DMS153 treated with DMSO at 0.1 percent for 48 hours (cell line): Measurements from ENCODE around the gene COLEC11.
"Not testable (repeated sequence)": the region's sequence is repeated elsewhere in the genome, so short reads cannot be mapped to it uniquely, and the experiment has no call there.

ENCODE experiments used
- DNase-seq: peaks from one replicate; lab custom pipeline; 2025; ENCODE audit not compliant: unreplicated experiment; lab: John Stamatoyannopoulos, UW

The COLEC11 gene

DNA sequence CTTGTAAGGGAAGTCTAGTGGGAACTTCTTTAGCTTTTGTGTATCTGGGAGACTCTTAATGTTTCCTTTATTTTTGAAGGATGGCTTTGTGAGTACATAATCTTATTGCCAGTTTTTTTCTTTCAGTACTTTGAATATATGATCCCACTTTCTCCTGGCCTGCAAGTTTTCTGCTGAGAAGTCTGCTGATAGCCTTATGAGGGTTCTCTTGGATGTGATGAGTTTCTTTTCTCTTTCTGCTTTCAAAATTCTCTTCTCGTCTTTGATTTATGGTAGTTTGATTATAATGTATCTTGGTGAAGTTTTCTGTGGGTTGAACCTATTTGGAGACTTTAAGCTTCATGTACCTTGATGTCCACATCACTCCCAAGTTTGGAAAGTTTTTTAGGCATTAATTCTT is 28.1 kb downstream of the COLEC11 start:
- DNase-seq: no peak

DNA sequence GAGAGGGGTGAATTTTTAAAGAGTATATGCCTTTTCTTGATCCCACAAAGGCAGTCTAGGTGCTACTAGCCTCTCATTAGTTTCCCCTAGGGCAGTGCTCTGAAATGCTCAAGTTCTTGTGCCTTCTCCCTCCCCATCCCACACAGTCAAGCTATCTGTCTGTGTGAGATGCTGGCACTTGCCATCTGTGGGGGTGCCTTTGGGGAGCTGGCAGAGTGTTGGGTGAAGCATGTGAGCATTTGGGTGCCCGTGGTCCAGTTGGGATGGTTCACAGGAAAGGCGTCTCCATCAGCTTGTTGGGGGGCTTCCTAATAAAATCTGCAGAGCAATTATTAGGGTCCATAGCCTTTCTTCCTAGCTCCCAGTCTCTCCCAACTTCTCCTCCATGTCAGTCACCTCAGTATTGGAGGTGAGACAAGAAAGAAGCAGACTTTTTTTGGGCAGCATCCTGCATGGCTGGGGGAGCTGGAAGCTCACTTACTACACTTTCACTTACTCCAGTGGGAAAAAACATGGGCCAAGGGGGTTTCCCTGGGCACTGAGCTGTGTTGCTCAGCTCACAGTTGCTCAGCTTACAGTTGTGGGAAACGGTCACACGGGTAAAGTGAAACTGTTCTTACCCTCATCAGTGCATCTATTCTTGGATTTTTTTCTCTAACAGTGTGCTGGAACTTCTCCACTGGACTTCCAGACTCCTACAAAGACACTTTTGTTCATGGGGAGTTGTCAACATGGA is 29.3 kb downstream of the COLEC11 start:
- DNase-seq: no peak

DNA sequence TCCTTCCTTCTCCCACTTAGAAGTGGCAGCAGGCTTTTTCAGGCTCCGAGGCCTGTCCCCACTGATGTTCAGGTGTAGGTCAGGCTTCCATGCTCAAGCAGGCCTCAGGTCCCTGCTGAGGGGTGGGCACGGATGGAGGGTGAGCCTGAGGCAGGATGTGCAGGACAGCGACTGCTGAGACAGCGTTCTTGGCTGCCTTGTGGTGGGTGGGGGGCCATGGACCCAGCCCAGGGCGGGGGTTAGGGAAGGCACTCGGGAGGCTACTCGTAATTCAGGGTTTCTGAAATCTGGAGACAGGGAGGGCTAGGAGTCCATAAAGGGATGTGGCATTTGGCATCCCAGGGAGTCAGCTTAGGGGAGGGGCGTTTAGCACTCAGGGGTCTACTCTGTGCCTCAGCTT is 30.3 kb downstream of the COLEC11 start:
- no peak for DNase-seq

DNA sequence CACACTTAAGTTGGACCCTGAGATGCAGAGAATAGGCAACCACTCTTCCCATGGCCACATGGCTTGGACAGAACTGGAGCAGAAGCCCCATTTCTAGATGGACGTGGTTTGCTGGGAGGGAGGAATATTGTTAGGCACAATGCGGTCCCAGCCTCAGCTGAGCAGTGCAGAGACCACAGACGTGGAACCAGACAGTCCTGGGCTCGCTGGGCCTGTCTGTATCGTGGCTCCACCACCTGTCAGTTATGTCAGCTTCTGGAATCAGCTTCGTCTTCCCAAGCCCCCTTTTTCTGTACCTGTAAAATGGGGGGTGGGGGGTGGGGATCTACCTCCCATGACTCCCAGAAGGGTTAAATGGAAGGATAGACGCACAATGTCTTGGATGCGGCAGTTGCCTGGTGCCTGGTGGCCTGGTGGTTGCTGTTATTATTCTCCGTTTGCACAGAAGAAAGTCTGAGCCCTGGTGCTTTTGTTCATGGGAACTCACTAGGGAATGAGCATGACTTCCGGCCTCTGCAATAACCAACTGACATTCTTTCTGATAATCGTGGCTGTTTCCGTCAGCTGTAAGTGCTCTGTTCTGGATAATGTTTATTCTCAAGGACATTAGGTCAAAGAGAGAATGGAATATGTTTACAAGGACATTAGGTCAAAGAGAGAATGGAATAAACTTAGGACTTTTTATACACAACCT is 31.4 kb downstream of the COLEC11 start:
- DNase-seq: peak; percentile 43

DNA sequence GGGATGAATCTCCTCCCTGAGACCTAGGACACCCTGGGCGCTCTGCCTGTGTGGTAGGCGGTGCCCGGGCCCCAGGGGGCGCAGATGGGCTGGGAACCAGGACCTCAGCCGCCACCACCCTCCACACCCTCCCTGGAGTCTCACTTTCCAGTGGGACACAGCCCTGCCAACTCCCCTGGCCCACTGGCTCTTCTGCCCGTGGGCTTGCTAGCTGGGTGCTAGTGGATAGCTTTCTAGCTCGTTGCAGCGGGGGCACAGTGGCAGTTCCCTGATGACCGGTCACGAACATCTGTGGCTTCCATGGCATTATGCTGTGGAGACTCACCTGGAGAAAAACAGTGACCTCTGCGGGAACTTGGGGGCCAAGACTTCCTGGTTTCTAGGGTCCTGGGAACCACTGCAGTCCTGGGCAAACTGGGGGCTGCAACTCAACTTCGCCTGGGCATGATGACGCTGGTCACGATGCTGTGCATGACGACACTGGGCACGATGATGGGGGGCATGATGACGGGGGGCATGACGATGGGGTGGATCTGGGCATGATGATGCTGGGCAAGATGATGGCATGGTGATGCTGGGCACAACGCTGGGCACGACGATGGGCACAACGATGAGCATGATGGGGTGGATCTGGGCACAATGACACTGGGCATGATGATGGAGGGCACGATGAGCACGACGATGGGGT is 32.0 kb downstream of the COLEC11 start:
- DNase-seq: no peak

DNA sequence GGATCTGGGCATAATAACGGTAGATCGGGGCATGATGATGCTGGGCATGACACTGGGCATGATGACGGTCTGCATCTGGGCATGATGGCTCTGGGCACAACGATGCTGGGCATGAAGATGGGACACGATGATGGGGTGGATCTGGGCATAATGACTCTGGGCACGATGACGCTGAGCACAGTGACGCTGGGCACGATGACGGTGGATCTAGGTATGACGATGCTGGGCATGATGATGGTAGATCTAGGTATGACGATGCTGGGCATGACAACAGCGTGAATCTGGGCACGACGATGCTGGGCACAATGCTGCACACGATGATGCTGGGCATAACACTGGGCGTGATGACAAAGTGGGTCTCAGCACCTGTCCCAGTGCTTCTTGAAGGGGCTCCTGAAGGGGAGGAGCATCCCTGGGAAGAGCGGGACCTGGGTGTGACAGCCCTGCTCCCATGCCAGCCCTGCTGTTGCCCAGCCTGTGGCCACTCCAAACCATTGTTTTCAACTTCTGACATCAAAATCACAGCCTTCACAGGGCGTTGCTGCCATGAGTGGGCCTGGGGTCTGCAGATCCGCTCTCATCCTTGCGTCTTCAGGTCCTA is 32.7 kb downstream of the COLEC11 start:
- no peak for DNase-seq

DNA sequence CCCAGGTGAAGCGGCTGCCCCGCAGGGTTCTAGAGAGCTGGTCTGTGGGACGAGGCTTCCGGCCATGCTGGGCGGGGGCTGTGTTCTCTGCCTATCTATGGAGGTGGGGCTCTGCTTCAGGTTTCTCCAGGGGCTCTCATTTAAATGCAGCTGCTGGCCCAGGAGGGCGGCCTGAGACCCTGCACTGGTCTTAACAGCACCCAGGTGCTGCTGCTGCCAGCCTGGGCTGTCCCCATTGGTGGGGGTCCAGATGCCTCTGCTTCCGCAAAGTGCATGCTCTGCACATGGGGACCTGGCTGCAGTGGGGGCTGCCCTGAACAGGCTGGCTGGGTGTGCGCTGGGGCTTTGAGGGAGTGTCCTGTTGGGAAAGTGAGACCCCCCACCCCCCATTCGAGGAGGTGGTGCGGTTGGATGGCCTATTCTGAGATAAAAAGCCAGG is 33.3 kb downstream of the COLEC11 start:
- DNase-seq: no peak

DNA sequence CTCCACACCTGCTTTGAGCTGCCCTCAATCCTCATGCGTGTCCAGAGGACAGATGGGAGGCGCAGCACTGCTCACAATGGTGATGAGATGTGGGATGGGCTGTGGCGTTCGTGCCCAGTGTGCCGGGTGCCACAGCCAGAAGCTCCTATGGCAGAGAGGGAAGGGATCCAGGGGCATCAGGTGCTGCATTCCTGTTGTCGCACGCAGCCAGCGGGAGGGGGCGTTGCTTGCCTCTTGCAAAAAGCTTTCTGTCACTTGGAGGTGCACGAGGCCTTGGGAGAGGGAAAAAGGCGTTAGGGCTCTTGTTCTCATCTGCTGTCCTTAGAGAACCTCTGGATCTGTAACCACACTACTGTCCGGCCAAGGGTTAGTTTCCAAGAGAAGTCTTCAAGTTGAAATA is 33.9 kb downstream of the COLEC11 start:
- DNase-seq: peak; percentile 23

DNA sequence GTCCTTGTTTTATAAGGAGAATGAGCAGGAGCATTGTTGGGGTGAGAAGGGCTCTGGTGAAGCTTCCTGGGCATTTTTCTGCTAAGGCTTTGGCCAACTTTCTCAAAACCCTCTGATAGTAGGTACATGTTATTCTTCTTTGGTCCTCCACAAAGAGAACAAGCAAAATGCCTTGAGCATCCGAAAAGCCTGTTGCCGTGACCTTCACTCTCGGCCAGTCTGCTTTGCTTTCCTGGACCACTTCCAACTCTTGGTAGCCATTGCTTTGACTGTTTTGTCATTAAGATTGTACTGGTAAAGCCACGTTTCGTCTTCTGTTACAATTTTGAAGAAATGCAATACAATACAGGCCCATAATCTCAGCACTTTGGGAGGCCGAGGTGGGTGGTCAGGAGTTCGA is 35.7 kb downstream of the COLEC11 start:
- no peak for DNase-seq

DNA sequence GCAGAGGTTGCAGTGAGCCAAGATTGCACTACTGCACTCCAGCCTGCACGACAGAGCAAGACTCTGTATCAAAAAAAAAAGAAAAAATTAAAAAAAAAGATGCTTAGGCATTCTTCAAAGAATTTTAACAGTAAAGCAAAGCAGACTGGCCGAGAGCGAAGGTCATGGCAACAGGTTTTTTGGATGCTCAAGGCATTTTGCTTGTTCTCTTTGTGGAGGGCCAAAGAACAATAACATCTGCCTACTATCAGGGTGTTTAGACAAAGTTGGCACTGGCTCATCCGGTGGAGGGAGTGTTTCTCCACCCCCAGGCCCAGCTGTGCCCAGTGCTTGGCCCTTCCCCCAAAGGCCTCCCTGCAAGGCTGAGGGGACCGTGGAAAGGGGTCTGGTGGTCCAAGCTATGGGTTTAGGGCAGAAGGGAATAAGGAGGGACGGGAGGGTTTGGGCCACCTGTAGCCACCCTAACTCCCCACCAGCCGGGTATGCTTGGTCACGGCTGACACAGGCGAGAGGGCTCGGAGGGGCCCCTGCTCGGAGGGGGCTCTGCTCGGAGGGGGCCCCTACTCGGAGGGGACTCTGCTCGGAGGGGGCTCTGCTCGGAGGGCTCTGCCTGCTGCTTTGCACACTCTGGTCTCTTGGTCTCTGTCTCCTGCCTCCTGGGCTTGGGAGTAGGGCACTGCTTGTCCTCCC is 36.4 kb downstream of the COLEC11 start:
- DNase-seq: no peak

DNA sequence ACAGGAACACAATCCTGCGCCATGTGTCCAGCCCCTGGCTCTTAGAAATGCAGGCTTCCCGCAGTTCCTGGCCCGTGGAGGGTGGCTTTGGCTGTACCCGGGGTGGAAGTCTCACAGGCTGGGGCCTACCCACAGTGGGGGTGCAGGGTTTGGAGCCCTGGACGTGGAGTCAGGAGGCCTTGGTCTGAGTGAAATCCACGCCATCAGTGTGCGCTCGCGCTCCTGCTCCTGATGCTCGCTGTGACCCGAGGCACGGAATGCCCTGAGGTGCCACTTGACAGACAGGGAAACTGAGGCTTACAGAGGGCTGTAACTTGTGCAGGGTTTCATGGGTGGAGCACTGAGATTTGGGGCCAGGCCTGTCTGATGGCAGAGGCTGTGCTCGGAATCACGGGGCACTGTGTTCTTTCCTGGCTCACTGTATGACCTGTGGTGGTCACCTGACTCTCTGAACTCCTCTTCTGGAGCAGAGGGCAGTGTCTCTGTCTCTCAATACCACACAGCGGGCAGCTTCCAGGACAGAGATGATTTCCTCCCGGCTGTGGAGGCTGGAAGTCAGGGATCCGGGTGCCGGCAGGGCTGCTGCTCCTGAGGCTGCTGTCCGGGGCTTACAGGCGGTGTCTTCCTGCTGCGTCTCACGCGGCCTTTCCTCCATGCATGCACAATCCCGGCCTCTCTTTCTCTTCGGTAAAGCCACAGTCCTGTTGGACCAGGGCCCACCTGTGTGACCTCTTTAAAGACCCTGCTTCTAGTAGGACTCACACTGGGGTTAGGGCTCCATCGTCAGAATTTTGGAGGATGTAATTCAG is 37.1 kb downstream of the COLEC11 start:
- DNase-seq: no peak

DNA sequence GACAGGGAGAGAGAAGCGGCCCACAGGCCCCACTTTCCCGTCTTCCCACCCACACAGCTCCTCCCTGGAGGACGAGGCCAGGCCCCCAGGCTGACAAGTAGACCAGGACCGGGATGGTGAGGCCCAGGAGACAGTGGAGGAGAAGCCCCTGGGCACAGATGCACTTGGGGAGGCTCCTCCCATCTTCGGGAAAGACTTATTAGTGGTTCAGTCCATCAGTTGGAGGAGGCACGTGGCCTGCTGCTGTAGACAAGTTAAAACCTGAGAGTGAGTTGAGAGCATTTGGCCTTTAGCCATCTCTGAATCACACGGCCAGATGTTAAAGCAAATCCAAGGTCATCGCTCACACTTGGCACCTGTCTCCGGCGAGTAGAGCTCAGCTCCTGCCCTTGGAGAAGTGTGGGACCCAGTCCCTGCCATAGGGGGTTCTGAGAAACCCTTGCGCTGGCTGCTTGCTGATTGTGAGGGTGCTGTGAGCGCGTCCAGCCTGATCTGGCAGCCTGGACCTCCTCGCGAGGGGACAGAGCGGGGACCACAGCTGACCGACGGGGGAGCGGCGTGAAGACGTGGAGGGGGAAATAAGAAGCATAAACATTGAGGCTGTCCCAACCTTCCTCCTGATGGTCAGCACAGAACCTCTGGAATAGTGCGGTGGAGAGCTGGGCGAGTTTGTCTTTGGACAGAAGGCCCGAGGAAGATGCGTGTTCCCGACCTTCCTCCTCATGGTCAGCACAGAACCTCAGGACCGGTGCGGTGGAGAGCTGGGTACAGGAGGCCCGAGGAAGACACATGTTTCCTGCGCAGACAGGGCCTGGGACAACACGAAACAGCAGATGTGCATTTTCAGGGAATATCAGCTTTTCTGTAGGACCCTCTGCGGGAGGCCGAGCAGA is 38.4 kb downstream of the COLEC11 start:
- DNase-seq: no peak

DNA sequence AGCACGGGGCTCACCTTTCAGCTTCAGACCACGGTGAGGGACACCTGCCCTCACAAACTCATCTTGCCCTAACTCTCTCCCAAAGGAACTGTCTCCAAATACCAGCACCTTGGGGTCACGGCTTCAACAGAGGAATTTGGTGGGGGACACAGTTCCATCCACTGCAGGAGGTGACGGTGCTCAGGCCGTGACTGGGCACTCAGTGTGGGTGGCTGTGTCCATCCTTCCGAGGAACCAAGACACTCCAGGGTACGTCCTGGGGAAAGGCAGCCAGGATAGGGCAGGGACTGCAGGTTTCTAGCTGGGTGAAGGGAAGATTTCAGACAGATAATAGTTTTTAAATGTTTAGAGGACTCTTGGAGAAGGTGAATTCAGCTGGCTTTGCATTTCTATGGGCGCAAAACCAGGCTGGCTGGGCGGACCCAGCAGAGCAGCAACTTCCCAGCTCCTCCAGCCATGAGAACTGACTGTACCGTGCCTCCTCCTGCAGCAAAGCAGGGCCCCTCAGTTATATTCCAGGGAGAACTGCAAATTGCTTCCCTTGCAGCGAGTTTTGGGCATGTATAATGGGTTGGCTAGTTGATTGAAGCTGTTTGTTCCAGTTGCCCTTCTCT is 39.2 kb downstream of the COLEC11 start:
- DNase-seq: no peak

DNA sequence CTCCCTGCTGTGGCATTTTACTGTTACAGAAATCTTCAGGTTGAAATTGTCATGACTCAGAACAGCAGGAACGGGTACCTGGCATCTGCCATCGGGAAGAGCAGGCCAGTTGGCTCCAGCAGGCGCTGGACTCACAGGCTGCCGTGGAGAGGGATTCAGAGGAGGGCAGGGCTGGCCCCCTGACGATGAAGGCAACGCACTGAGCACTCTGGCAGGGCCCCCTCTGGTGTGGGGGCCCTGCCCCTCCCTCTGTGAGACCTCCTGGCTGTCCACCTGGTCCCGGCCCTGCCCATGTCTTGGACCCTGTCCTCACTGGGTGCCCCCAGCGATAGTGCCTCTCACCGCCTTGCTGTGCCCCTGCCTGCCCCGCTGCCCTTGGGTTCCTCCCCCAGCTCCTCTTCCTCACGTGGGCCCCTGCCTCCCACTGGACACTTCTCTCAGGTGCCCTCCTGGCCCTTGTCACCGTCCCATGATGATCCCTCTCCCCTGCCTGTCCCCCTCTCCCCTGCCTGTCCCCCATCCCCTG is 39.7 kb downstream of the COLEC11 start:
- DNase-seq: no peak

DNA sequence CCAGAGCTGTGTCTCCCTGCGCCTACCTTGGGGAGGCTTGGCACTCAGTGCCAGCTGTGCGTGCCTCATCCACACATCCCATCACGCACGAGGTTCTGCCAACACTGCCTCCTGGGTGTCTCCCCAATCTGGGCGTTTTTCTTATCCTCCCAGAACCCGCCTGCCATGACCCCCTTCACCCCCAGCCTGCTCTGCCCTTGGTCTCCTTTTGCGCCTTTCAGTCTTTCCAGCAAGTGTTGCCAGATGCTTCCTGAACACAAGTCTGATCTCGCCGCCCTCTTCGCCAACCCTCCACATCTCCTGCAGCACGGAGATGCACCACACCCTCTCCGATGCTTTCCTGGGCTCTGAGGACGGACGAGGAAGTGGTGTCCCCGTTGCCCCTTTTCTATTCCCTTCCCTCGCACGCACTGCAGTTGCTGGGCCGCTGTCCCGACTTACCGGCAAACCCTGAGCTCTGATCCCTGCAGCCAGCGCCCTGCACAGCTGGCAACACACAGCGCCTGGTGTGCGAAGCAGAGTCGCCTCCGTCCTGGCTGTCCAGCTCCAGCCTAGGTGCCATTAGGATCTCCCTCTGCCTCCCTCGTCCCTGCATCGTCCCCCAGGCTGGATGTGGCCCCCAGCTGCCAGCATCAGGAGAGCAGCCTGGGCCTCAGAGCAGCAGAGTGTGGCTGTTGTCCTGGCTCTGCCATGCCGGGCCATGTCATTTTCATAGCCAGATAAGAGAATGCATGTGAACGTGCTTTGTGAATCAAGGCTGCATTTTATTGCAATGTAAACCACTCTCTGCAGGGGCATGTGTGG is 40.5 kb downstream of the COLEC11 start:
- no peak for DNase-seq

DNA sequence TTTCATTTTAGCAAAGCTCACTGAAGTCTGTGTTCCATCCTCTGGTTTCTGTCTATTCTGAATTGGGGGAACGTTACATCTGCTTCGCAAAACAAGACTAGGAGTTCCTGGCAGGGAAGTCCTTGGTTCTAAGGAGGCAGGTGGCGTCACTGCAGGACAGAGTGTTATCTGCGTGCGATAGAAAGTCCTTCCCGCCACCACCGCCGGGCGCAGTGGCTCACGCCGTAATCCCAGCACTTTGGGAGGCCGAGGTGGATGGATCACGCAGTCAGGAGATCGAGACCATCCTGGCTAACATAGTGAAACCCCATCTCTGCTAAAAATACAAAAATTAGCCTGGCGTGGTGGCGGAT is 41.0 kb downstream of the COLEC11 start:
- not testable (repeated sequence) for DNase-seq

DNA sequence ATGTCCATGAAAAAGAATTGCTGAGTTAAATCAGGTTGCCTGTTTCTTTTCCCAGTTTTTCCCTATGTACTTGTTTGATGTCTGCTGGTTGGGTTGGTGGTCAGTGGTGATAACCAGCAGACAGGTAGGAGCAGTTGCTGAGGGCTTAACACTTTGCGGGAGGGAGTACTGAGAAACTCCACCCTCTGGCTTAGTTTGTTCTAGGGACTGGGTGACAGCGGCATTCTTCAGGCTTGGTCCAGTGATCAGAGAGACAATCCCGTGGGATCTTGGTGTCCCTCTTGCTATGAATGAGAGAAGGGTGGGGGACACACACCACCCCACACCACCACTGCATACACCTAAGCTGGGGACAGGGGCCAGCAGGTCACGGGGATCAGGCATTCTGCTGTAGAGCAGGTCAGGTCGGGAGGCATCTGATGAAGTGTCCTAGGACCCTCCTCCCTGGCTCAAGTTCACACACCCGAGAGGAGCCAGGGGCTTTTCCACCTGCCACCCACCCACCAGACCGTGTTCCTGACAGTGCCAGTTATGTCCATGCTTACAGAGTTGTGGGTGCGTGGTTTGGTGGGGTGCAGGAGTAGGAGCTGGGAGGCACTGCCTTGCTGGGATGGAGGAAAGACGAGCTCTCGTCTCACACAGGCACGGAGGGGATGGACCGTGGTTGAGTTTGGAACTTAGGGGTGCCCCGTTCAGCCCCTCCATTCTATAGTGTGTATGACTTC is 41.8 kb downstream of the COLEC11 start:
- no peak for DNase-seq
